IPS-11a (cell line): ENCODE data around the gene CIDEC.
"Not testable (repeated sequence)": the region's sequence is repeated elsewhere in the genome, so short reads cannot be mapped to it uniquely, and the experiment has no call there.

ENCODE experiments used
- H3K4me3 ChIP-seq: one replicate; pipeline ENCODE4 v1.5.1; 2013; ENCODE audit warnings: low read depth, low read length, control low read depth

CIDEC gene

GRCh38 chr3:9881441-9881840 lies 1.4 kb upstream of the CIDEC start:
- H3K4me3 ChIP-seq, result no peak overlapping the region

- H3K4me3 ChIP-seq, result no peak overlapping the region
Measured at GRCh38 chr3:9878700-9879099, 1.4 kb downstream of the CIDEC start.

GRCh38 chr3:9876991-9877390 lies 3.1 kb downstream of the CIDEC start:
- H3K4me3 ChIP-seq, result no peak overlapping the region

- H3K4me3 ChIP-seq, result not testable (repeated sequence)
Measured at GRCh38 chr3:9876255-9876654, 3.8 kb downstream of the CIDEC start.

GRCh38 chr3:9875448-9875847 lies 4.6 kb downstream of the CIDEC start:
- no peak overlapping the region for H3K4me3 ChIP-seq

- H3K4me3 ChIP-seq, result not testable (repeated sequence)
Measured at GRCh38 chr3:9872067-9872466, 8.0 kb downstream of the CIDEC start.

- H3K4me3 ChIP-seq, result no peak overlapping the region
Measured at GRCh38 chr3:9870978-9871377, 9.1 kb downstream of the CIDEC start.

GRCh38 chr3:9869955-9870354 lies 10.1 kb downstream of the CIDEC start:
- no peak overlapping the region for H3K4me3 ChIP-seq

GRCh38 chr3:9867106-9867505 lies 12.9 kb downstream of the CIDEC start:
- no peak overlapping the region for H3K4me3 ChIP-seq

GRCh38 chr3:9866639-9867038 lies 13.4 kb downstream of the CIDEC start:
- no peak overlapping the region for H3K4me3 ChIP-seq

GRCh38 chr3:9865125-9865637 lies 14.9 kb downstream of the CIDEC start:
- H3K4me3 ChIP-seq, result not testable (repeated sequence)

- no peak overlapping the region for H3K4me3 ChIP-seq
Measured at GRCh38 chr3:9864200-9864927, 15.7 kb downstream of the CIDEC start.

- no peak overlapping the region for H3K4me3 ChIP-seq
Measured at GRCh38 chr3:9863058-9863772, 16.8 kb downstream of the CIDEC start.

GRCh38 chr3:9862391-9863057 lies 17.5 kb downstream of the CIDEC start:
- peak overlapping the region; percentile 33 for H3K4me3 ChIP-seq

- no peak overlapping the region for H3K4me3 ChIP-seq
Measured at GRCh38 chr3:9861626-9862130, 18.4 kb downstream of the CIDEC start.

- no peak overlapping the region for H3K4me3 ChIP-seq
Measured at GRCh38 chr3:9861201-9861600, 18.9 kb downstream of the CIDEC start.

- H3K4me3 ChIP-seq, result no peak overlapping the region
Measured at GRCh38 chr3:9859530-9860025, 20.5 kb downstream of the CIDEC start.

GRCh38 chr3:9855594-9855993 lies 24.5 kb downstream of the CIDEC start:
- H3K4me3 ChIP-seq, result no peak overlapping the region

- not testable (repeated sequence) for H3K4me3 ChIP-seq
Measured at GRCh38 chr3:9854291-9854940, 25.6 kb downstream of the CIDEC start.

- no peak overlapping the region for H3K4me3 ChIP-seq
Measured at GRCh38 chr3:9852528-9852927, 27.5 kb downstream of the CIDEC start.

- H3K4me3 ChIP-seq, result not testable (repeated sequence)
Measured at GRCh38 chr3:9851926-9852325, 28.1 kb downstream of the CIDEC start.
